GM23338 (cell line): ENCODE results near the gene SERINC1. TPM values are rescaled to one million over a fixed set of nuclear protein-coding genes. Genes with fewer than 3 reads are reported as not detected.

ENCODE experiments used
- ATAC-seq: fragments of 200-7000 bp; cut with Tn5 transposase; 3 replicates; pipeline ENCODE4 v1.9.1; 2020
- DNase-seq: peaks from one replicate; pipeline ENCODE4 v3.0.0-alpha.2; 2015; ENCODE audit warnings: low spot score
- H2AFZ ChIP-seq: fragments of 200-600 bp; sonication (generic); 2 replicates; pipeline ENCODE4 v1.8.0; 2016; ENCODE audit warnings: antibody characterized with exemption, mild to moderate bottlenecking, moderate library complexity
- H3F3A ChIP-seq: fragments of 200-600 bp; sonication (generic); replicated peaks from 2 replicates; pipeline ENCODE4 v1.8.0; 2017; ENCODE audit warnings: antibody characterized with exemption, mixed run types, low read depth
- H3K27ac ChIP-seq: fragments of 200-600 bp; sonication (generic); 2 replicates; pipeline ENCODE4 v1.6.1; 2016; ENCODE audit warnings: low read depth
- H3K27me3 ChIP-seq: fragments of 200-600 bp; sonication (generic); 2 replicates; pipeline ENCODE4 v1.8.0; 2016; ENCODE audit warnings: mild to moderate bottlenecking, mixed run types, moderate library complexity; ENCODE audit not compliant: insufficient read depth
- H3K36me3 ChIP-seq: fragments of 200-600 bp; sonication (generic); 2 replicates; pipeline ENCODE4 v1.8.0; 2016; ENCODE audit warnings: mild to moderate bottlenecking; ENCODE audit not compliant: insufficient read depth
- H3K4me1 ChIP-seq: fragments of 200-600 bp; sonication (generic); 2 replicates; pipeline ENCODE4 v1.8.0; 2016; ENCODE audit warnings: mild to moderate bottlenecking, moderate library complexity; ENCODE audit not compliant: insufficient read depth
- H3K4me2 ChIP-seq: fragments of 200-600 bp; sonication (generic); 2 replicates; pipeline ENCODE4 v1.7.1; 2017; ENCODE audit warnings: mixed run types
- H3K4me3 ChIP-seq: fragments of 200-600 bp; sonication (generic); 2 replicates; pipeline ENCODE4 v1.6.1; 2016; ENCODE audit warnings: mixed run types
- H3K79me2 ChIP-seq: fragments of 200-600 bp; sonication (generic); replicated peaks from 2 replicates; pipeline ENCODE4 v1.8.0; 2017; ENCODE audit warnings: mild to moderate bottlenecking; ENCODE audit not compliant: insufficient read depth
- H3K9me2 ChIP-seq: fragments of 200-600 bp; sonication (generic); 2 replicates; pipeline ENCODE4 v1.8.0; 2017; ENCODE audit not compliant: insufficient read depth
- H4K20me1 ChIP-seq: fragments of 200-600 bp; sonication (generic); replicated peaks from 2 replicates; pipeline ENCODE4 v1.8.0; 2017; ENCODE audit warnings: mild to moderate bottlenecking; ENCODE audit not compliant: insufficient read depth
- H3K27ac Mint-ChIP-seq: 2 replicates; pipeline ENCODE4 v1.8.0; 2020; ENCODE audit warnings: inconsistent platforms, mild to moderate bottlenecking, moderate library complexity, mixed read lengths
- H3K27me3 Mint-ChIP-seq: 3 replicates; pipeline ENCODE4 v1.8.0; 2022; ENCODE audit warnings: low read depth, mild to moderate bottlenecking, moderate library complexity, mixed read lengths, inconsistent platforms; ENCODE audit not compliant: insufficient read depth, poor library complexity
- H3K36me3 Mint-ChIP-seq: 3 replicates; pipeline ENCODE4 v1.8.0; 2021; ENCODE audit warnings: low read depth, mild to moderate bottlenecking, inconsistent platforms, moderate library complexity, mixed read lengths
- H3K4me1 Mint-ChIP-seq: 3 replicates; pipeline ENCODE4 v1.8.0; 2020; ENCODE audit warnings: mild to moderate bottlenecking, inconsistent platforms, mixed read lengths
- H3K4me3 Mint-ChIP-seq: 3 replicates; pipeline ENCODE4 v1.8.0; 2021; ENCODE audit warnings: moderate library complexity, mild to moderate bottlenecking, inconsistent platforms, mixed read lengths
- H3K9me3 Mint-ChIP-seq: 3 replicates; pipeline ENCODE4 v1.8.0; 2020; ENCODE audit warnings: moderate library complexity, mild to moderate bottlenecking, inconsistent platforms, mixed read lengths
- CREB1 ChIP-seq: fragments of 250-450 bp; sonication (Bioruptor Pico); IDR thresholded peaks from 2 replicates; pipeline ENCODE4 v1.5.0; 2020; ENCODE audit warnings: low read depth, mild to moderate bottlenecking, moderate library complexity
- JUNB ChIP-seq: IDR thresholded peaks from one replicate; pipeline ENCODE4 v1.6.1; 2016; ENCODE audit warnings: antibody characterized with exemption; ENCODE audit not compliant: unreplicated experiment
- NANOG ChIP-seq: IDR thresholded peaks from 2 replicates; pipeline ENCODE4 v1.6.1; 2016; ENCODE audit warnings: antibody characterized with exemption, borderline replicate concordance
- POLR2AphosphoS5 ChIP-seq: IDR thresholded peaks from 2 replicates; pipeline ENCODE4 v1.6.1; 2016; ENCODE audit warnings: antibody characterized with exemption, low read depth
- REST ChIP-seq: IDR thresholded peaks from one replicate; pipeline ENCODE4 v1.6.1; 2018; ENCODE audit warnings: antibody characterized with exemption; ENCODE audit not compliant: unreplicated experiment
- STAT1 ChIP-seq: IDR thresholded peaks from one replicate; pipeline ENCODE4 v1.6.1; 2016; ENCODE audit warnings: antibody characterized with exemption; ENCODE audit not compliant: unreplicated experiment
- ZNF114 ChIP-seq: fragments of 250-450 bp; sonication (Bioruptor Pico); IDR thresholded peaks from 2 replicates; pipeline ENCODE4 v1.5.0; 2020; ENCODE audit warnings: mild to moderate bottlenecking, moderate library complexity
- ZNF331 ChIP-seq: fragments of 250-450 bp; sonication (Bioruptor Pico); IDR thresholded peaks from 2 replicates; pipeline ENCODE4 v1.5.0; 2020; ENCODE audit warnings: low read depth, mild to moderate bottlenecking, moderate library complexity
- polyA plus RNA-seq: library from polyadenylated mRNA; unstranded; fragments of >200 nt; fragmentation: Nextera tagmentation; extraction: Ambion mirVana; gene quantifications from 2 replicates; pipeline ENCODE4 v1.2.1, GENCODE V29; 2016
- total RNA-seq: library from RNA; depleted of rRNA; stranded (reverse); fragments of >200 nt; shearing (Covaris generic); gene quantifications from 2 replicates; pipeline ENCODE4 v1.2.3, GENCODE V29; 2014
- TF ChIP-seq, protein P1 (sequence below): fragments of 250-450 bp; sonication (Bioruptor Pico); IDR thresholded peaks from 2 replicates; pipeline ENCODE4 v1.5.0; 2020; ENCODE audit warnings: mild to moderate bottlenecking, moderate library complexity

SERINC1 gene
- total and polyA plus RNA-seq, 2 experiments from 2014 or later = 17.6 to 43.0 TPM

DNA sequence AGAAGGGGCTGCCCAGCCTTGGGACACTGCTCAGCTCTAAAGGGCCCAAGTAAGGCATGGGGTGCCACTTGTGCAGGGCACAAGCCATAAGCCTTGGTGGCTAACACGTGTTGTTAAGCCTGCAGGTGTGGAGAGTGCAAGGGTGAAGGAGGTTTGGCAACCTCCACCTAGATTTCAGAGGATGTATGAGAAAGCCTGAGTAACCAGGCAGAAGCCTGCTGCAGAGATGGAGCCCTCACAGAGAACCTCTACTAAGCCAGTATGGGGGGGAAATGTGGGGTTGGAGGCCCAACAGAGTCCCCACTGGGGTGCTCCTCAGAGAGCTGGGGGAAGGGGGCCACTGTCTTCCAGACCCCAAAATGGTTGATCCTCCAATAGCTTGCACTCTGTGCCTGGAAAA is 32.6 kb downstream of the SERINC1 start (continued):
- no peak for TF ChIP-seq POLR2AphosphoS5

DNA sequence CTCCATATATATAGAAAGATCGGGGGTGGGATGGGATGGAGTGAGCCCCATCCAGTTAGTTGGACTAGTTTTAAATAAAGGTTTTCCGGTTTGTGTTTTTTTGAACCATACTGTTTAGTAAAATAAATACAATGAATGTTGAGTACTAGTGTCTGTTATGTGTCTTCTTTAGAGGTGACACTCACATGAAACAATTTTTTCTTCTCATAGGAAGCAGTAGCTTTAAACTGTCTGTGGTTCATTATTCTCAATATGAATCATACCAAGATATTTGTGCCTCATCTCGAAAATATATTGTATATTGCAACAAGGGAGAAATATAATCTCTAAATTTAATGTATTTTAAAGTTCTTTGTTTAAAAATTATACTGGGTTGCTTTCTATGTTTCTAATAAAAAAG is 38.8 kb downstream of the SERINC1 start:
- DNase-seq (no peak), ATAC-seq (no peak)
- H3K36me3 ChIP-seq = peaks cover 7% of the 10 kb centered on the region
- H3K9me2 ChIP-seq = no peaks in the 10 kb centered on the region
- Mint-ChIP-seq H3K9me3 (peaks cover 3% of the 10 kb centered on the region; the same call in 1 of the 3 replicates), H3K4me3 (no peak overlapping the region), H3K4me1 (no peaks in the 10 kb centered on the region), H3K36me3 (peaks cover 24% of the 10 kb centered on the region), H3K27ac (no peak overlapping the region), H3K27me3 (no peaks in the 10 kb centered on the region)
- H3K79me2 ChIP-seq = no peaks in the 10 kb centered on the region
- no peak overlapping the region for H3K27ac ChIP-seq
- no peak overlapping the region for H2AFZ ChIP-seq
- no peaks in the 10 kb centered on the region for H4K20me1 ChIP-seq
- H3K4me2 ChIP-seq = no peak overlapping the region
- no peak overlapping the region for H3K4me3 ChIP-seq
- no peaks in the 10 kb centered on the region for H3F3A ChIP-seq
- no peaks in the 10 kb centered on the region for H3K27me3 ChIP-seq
- no peaks in the 10 kb centered on the region for H3K4me1 ChIP-seq
- TF ChIP-seq, protein P1, sequence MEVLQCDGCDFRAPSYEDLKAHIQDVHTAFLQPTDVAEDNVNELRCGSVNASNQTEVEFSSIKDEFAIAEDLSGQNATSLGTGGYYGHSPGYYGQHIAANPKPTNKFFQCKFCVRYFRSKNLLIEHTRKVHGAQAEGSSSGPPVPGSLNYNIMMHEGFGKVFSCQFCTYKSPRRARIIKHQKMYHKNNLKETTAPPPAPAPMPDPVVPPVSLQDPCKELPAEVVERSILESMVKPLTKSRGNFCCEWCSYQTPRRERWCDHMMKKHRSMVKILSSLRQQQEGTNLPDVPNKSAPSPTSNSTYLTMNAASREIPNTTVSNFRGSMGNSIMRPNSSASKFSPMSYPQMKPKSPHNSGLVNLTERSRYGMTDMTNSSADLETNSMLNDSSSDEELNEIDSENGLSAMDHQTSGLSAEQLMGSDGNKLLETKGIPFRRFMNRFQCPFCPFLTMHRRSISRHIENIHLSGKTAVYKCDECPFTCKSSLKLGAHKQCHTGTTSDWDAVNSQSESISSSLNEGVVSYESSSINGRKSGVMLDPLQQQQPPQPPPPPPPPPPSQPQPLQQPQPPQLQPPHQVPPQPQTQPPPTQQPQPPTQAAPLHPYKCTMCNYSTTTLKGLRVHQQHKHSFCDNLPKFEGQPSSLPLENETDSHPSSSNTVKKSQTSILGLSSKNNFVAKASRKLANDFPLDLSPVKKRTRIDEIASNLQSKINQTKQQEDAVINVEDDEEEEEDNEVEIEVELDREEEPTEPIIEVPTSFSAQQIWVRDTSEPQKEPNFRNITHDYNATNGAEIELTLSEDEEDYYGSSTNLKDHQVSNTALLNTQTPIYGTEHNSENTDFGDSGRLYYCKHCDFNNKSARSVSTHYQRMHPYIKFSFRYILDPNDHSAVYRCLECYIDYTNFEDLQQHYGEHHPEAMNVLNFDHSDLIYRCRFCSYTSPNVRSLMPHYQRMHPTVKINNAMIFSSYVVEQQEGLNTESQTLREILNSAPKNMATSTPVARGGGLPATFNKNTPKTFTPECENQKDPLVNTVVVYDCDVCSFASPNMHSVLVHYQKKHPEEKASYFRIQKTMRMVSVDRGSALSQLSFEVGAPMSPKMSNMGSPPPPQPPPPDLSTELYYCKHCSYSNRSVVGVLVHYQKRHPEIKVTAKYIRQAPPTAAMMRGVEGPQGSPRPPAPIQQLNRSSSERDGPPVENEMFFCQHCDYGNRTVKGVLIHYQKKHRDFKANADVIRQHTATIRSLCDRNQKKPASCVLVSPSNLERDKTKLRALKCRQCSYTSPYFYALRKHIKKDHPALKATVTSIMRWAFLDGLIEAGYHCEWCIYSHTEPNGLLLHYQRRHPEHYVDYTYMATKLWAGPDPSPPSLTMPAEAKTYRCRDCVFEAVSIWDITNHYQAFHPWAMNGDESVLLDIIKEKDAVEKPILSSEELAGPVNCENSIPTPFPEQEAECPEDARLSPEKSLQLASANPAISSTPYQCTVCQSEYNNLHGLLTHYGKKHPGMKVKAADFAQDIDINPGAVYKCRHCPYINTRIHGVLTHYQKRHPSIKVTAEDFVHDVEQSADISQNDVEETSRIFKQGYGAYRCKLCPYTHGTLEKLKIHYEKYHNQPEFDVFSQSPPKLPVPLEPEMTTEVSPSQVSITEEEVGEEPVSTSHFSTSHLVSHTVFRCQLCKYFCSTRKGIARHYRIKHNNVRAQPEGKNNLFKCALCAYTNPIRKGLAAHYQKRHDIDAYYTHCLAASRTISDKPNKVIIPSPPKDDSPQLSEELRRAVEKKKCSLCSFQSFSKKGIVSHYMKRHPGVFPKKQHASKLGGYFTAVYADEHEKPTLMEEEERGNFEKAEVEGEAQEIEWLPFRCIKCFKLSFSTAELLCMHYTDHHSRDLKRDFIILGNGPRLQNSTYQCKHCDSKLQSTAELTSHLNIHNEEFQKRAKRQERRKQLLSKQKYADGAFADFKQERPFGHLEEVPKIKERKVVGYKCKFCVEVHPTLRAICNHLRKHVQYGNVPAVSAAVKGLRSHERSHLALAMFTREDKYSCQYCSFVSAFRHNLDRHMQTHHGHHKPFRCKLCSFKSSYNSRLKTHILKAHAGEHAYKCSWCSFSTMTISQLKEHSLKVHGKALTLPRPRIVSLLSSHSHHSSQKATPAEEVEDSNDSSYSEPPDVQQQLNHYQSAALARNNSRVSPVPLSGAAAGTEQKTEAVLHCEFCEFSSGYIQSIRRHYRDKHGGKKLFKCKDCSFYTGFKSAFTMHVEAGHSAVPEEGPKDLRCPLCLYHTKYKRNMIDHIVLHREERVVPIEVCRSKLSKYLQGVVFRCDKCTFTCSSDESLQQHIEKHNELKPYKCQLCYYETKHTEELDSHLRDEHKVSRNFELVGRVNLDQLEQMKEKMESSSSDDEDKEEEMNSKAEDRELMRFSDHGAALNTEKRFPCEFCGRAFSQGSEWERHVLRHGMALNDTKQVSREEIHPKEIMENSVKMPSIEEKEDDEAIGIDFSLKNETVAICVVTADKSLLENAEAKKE (CRISPR knock-in tag) = no peak
- TF ChIP-seq STAT1 (no peak), NANOG (no peak), ZNF331 (no peak), ZNF114 (CRISPR knock-in tag) (no peak), CREB1 (CRISPR knock-in tag) (no peak), REST (no peak), JUNB (no peak)
